ENCODE measurements around the gene ULK4.

The ULK4 gene

GRCh38 chr3:41464858-41465257, 497.0 kb downstream of the ULK4 start (continued):
- no peak for TF ChIP-seq KLF9 (tag by site-specific recombination; IDR thresholded peaks at IDR 0.05; ENCODE audit: low read depth)
- TF ChIP-seq ZNF658 (tag by site-specific recombination; IDR thresholded peaks at IDR 0.05), result no peak

GRCh38 chr3:41464401-41464800, 497.5 kb downstream of the ULK4 start:
- POLR2A ChIA-PET, result no interaction called here
- H3K4me1 ChIP-seq (ENCODE audit: control insufficient read depth, insufficient read depth, low read length), result no peaks in the 10 kb centered on the region; the same call in 1 of the 2 replicates
- CTCF ChIA-PET, result interaction anchor here (0.6 kb wide), 2 partner anchors 399 to 1116 kb away, joined by 6 to 7 read pairs; no protein-coding TSS in a partner anchor
- no peak overlapping the region for H3K27ac ChIP-seq (ENCODE audit: extremely low read depth, low read depth, low read length)
- no peak overlapping the region for H3K4me3 ChIP-seq (ENCODE audit: low read depth, low read length)
- TF ChIP-seq, protein P1, sequence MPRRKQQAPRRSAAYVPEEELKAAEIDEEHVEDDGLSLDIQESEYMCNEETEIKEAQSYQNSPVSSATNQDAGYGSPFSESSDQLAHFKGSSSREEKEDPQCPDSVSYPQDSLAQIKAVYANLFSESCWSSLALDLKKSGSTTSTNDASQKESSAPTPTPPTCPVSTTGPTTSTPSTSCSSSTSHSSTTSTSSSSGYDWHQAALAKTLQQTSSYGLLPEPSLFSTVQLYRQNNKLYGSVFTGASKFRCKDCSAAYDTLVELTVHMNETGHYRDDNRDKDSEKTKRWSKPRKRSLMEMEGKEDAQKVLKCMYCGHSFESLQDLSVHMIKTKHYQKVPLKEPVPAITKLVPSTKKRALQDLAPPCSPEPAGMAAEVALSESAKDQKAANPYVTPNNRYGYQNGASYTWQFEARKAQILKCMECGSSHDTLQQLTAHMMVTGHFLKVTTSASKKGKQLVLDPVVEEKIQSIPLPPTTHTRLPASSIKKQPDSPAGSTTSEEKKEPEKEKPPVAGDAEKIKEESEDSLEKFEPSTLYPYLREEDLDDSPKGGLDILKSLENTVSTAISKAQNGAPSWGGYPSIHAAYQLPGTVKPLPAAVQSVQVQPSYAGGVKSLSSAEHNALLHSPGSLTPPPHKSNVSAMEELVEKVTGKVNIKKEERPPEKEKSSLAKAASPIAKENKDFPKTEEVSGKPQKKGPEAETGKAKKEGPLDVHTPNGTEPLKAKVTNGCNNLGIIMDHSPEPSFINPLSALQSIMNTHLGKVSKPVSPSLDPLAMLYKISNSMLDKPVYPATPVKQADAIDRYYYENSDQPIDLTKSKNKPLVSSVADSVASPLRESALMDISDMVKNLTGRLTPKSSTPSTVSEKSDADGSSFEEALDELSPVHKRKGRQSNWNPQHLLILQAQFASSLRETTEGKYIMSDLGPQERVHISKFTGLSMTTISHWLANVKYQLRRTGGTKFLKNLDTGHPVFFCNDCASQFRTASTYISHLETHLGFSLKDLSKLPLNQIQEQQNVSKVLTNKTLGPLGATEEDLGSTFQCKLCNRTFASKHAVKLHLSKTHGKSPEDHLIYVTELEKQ (tag by site-specific recombination; IDR thresholded peaks at IDR 0.05; ENCODE audit: borderline replicate concordance), result no peak
- no peak for TF ChIP-seq ZNF76 (tag by site-specific recombination; IDR thresholded peaks at IDR 0.05; ENCODE audit: borderline replicate concordance, low read depth)
- no peak for TF ChIP-seq ZNF221 (tag by site-specific recombination; IDR thresholded peaks at IDR 0.05; ENCODE audit: borderline replicate concordance)
- TF ChIP-seq ZSCAN18 (tag by site-specific recombination; IDR thresholded peaks at IDR 0.05), result no peak
- TF ChIP-seq, protein P2, sequence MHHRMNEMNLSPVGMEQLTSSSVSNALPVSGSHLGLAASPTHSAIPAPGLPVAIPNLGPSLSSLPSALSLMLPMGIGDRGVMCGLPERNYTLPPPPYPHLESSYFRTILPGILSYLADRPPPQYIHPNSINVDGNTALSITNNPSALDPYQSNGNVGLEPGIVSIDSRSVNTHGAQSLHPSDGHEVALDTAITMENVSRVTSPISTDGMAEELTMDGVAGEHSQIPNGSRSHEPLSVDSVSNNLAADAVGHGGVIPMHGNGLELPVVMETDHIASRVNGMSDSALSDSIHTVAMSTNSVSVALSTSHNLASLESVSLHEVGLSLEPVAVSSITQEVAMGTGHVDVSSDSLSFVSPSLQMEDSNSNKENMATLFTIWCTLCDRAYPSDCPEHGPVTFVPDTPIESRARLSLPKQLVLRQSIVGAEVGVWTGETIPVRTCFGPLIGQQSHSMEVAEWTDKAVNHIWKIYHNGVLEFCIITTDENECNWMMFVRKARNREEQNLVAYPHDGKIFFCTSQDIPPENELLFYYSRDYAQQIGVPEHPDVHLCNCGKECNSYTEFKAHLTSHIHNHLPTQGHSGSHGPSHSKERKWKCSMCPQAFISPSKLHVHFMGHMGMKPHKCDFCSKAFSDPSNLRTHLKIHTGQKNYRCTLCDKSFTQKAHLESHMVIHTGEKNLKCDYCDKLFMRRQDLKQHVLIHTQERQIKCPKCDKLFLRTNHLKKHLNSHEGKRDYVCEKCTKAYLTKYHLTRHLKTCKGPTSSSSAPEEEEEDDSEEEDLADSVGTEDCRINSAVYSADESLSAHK (tag by site-specific recombination; IDR thresholded peaks at IDR 0.05), result no peak
- TF ChIP-seq ZSCAN30 (tag by site-specific recombination; IDR thresholded peaks at IDR 0.05), result no peak
- TF ChIP-seq HOXC10 (CRISPR knock-in tag; IDR thresholded peaks at IDR 0.05), result no peak
- no peak for TF ChIP-seq ZNF785 (tag by site-specific recombination; IDR thresholded peaks at IDR 0.05)
- no peak for TF ChIP-seq ZNF670 (tag by site-specific recombination; IDR thresholded peaks at IDR 0.05; ENCODE audit: low read depth)
- TF ChIP-seq SP2 (tag by site-specific recombination; IDR thresholded peaks at IDR 0.05), result no peak
- no peak for TF ChIP-seq SCRT2 (tag by site-specific recombination; IDR thresholded peaks at IDR 0.05)
- TF ChIP-seq ZNF658 (tag by site-specific recombination; IDR thresholded peaks at IDR 0.05), result no peak
- no peak for TF ChIP-seq ZBTB7A (tag by site-specific recombination; IDR thresholded peaks at IDR 0.05; ENCODE audit: low read depth)
- TF ChIP-seq TCF7L2 (IDR thresholded peaks at IDR 0.05; ENCODE audit: borderline replicate concordance, low read depth, low read length), result no peak
- no peak for TF ChIP-seq ZNF140 (tag by site-specific recombination; IDR thresholded peaks at IDR 0.05)
- no peak for TF ChIP-seq HIC1 (tag by site-specific recombination; IDR thresholded peaks at IDR 0.05)
- TF ChIP-seq ZSCAN23 (tag by site-specific recombination; IDR thresholded peaks at IDR 0.05), result no peak
- no peaks in the 10 kb centered on the region for H3K9me3 ChIP-seq (ENCODE audit: control insufficient read depth, insufficient read depth, low read depth, low read length)
- H3K36me3 ChIP-seq (ENCODE audit: control insufficient read depth in 2 of 2, insufficient read depth in 1 of 2, low read length in 2 of 2), result no peaks in the 10 kb centered on the region
